ENCODE measurements around the gene NDUFA11. TPM values are rescaled to one million over a fixed set of nuclear protein-coding genes. Genes with fewer than 3 reads are reported as not detected.

NDUFA11 gene
- total and polyA plus RNA-seq, 9 of the 15 experiments (the other 6 are each of a cell fraction or from before 2014, with no cell fraction given) = 63.3 to 486 (median 274) TPM

DNA sequence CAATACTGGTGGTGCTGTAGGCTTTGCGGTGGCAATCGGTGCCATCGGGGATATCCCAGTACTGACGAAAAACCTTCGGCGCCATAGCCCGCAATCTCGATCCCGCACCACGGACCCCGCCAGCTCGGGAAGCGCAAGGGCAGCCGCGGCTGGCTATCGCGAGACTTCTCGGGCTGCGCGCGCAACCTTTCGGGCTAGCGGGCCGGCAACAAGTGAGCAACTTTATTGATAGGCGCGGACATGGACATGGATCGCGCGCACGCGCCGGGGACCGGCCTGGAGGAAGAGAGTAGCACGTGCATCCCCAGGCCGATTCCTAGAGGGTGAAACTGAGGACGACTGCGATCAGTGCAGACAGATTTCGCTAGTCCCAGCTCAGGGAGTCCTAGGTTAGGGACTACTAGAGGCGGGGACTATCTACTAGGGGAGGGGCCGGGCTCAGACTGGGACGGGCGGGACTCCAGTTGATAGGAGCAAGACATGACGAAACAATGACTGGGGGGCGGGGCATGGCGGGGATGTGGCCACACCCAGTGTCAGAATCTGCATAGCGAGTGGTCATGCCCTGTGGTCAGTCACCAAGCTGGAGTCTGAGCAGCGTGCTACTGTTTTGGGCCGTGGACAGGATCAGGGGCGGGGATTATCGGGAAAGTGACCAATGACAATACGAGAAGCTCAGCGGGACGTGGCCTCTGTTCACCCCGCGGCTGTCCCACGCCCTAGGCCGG lies at the start of gene NDUFA11 (continued):
- TF ChIP-seq YY1 (IDR thresholded peaks at IDR 0.05; ENCODE audit: borderline replicate concordance in 1 of 3, control insufficient read depth in 1 of 3, extremely low read depth in 1 of 3, insufficient read depth in 3 of 3, insufficient read length in 1 of 3, insufficient replicate concordance in 2 of 3, low read depth in 1 of 3, low read length in 2 of 3) (peak; percentile 32 to 81 (median 73)), NCOA4 (IDR thresholded peaks at IDR 0.05; ENCODE audit: partially characterized antibody) (no peak), FOS (IDR thresholded peaks at IDR 0.05; ENCODE audit: extremely low read depth, insufficient read length) (peak; percentile 16), FOXK2 (conservative IDR thresholded peaks at IDR 0.05 in 1 of 2, IDR thresholded peaks at IDR 0.05 in 1 of 2; ENCODE audit: low read depth in 2 of 2) (peak; percentile 93 to 94; a peak in 3 of 4 replicates), MYC (IDR thresholded peaks at IDR 0.05; ENCODE audit: low read depth, low read length) (peak; percentile 99), MYC (CRISPR knock-in tag; IDR thresholded peaks at IDR 0.05; ENCODE audit: borderline replicate concordance, low read depth) (peak; percentile 96), DDX20 (tag; IDR thresholded peaks at IDR 0.05; ENCODE audit: low read depth) (no peak), POLR2B (IDR thresholded peaks at IDR 0.05; ENCODE audit: low read depth, partially characterized antibody) (peak; percentile 83), ZNF584 (CRISPR knock-in tag; IDR thresholded peaks at IDR 0.05; ENCODE audit: low read depth) (no peak), PCBP2 (IDR thresholded peaks at IDR 0.05; ENCODE audit: low read depth, low read length, poor library complexity, severe bottlenecking) (no peak), ZSCAN29 (IDR thresholded peaks at IDR 0.05) (0 out of 2 replicates have a peak, but pooled peaks have one; percentile 3), TAF7 (tag; IDR thresholded peaks at IDR 0.05) (peak; percentile 64), POLR2AphosphoS5 (IDR thresholded peaks at IDR 0.05; ENCODE audit: control insufficient read depth, insufficient read depth, low read depth, low read length) (peak; percentile 23; the same call in 1 of the 2 replicates), ZNF232 (CRISPR knock-in tag; IDR thresholded peaks at IDR 0.05) (no peak), ZBTB17 (CRISPR knock-in tag; IDR thresholded peaks at IDR 0.05) (0 out of 2 replicates have a peak, but pooled peaks have one; percentile 57)
- TF ChIP-seq, protein P1, sequence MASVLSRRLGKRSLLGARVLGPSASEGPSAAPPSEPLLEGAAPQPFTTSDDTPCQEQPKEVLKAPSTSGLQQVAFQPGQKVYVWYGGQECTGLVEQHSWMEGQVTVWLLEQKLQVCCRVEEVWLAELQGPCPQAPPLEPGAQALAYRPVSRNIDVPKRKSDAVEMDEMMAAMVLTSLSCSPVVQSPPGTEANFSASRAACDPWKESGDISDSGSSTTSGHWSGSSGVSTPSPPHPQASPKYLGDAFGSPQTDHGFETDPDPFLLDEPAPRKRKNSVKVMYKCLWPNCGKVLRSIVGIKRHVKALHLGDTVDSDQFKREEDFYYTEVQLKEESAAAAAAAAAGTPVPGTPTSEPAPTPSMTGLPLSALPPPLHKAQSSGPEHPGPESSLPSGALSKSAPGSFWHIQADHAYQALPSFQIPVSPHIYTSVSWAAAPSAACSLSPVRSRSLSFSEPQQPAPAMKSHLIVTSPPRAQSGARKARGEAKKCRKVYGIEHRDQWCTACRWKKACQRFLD (CRISPR knock-in tag; IDR thresholded peaks at IDR 0.05) = peak; percentile 66; the same call in 1 of the 2 replicates
- TF ChIP-seq, protein P2, sequence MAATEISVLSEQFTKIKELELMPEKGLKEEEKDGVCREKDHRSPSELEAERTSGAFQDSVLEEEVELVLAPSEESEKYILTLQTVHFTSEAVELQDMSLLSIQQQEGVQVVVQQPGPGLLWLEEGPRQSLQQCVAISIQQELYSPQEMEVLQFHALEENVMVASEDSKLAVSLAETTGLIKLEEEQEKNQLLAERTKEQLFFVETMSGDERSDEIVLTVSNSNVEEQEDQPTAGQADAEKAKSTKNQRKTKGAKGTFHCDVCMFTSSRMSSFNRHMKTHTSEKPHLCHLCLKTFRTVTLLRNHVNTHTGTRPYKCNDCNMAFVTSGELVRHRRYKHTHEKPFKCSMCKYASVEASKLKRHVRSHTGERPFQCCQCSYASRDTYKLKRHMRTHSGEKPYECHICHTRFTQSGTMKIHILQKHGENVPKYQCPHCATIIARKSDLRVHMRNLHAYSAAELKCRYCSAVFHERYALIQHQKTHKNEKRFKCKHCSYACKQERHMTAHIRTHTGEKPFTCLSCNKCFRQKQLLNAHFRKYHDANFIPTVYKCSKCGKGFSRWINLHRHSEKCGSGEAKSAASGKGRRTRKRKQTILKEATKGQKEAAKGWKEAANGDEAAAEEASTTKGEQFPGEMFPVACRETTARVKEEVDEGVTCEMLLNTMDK (IDR thresholded peaks at IDR 0.05; ENCODE audit: borderline replicate concordance, insufficient read depth, low read depth, low read length, poor library complexity, severe bottlenecking) = no peak
- TF ChIP-seq, protein P3, sequence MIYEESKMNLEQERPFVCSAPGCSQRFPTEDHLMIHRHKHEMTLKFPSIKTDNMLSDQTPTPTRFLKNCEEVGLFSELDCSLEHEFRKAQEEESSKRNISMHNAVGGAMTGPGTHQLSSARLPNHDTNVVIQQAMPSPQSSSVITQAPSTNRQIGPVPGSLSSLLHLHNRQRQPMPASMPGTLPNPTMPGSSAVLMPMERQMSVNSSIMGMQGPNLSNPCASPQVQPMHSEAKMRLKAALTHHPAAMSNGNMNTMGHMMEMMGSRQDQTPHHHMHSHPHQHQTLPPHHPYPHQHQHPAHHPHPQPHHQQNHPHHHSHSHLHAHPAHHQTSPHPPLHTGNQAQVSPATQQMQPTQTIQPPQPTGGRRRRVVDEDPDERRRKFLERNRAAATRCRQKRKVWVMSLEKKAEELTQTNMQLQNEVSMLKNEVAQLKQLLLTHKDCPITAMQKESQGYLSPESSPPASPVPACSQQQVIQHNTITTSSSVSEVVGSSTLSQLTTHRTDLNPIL (CRISPR knock-in tag; IDR thresholded peaks at IDR 0.05) = no peak
- TF ChIP-seq, protein P4, sequence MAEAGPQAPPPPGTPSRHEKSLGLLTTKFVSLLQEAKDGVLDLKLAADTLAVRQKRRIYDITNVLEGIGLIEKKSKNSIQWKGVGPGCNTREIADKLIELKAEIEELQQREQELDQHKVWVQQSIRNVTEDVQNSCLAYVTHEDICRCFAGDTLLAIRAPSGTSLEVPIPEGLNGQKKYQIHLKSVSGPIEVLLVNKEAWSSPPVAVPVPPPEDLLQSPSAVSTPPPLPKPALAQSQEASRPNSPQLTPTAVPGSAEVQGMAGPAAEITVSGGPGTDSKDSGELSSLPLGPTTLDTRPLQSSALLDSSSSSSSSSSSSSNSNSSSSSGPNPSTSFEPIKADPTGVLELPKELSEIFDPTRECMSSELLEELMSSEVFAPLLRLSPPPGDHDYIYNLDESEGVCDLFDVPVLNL (CRISPR knock-in tag; IDR thresholded peaks at IDR 0.05; ENCODE audit: low read depth) = peak; percentile 59; the same call in 1 of the 2 replicates

Data from K562 (cell line).